ENCODE data around the gene MYO1E. TPM values are rescaled to one million over a fixed set of nuclear protein-coding genes. Genes with fewer than 3 reads are reported as not detected.
"Not testable (repeated sequence)": the region's sequence is repeated elsewhere in the genome, so short reads cannot be mapped to it uniquely, and the experiment has no call there.

MYO1E gene
- total RNA-seq, 1 donor from 2014 or later = 23.6 TPM

- intact Hi-C loops (cut with micrococcal nuclease) = no loop called here
- Histone ChIP-seq H3K27ac (replicated peaks) (no peak overlapping the region), H3K4me3 (no peak overlapping the region), H3K36me3 (no peaks in the 10 kb centered on the region), H3K27me3 (ENCODE audit: low read depth) (no peaks in the 10 kb centered on the region), H3K9me3 (replicated peaks) (no peaks in the 10 kb centered on the region), H3K4me1 (no peaks in the 10 kb centered on the region)
- no peak for DNase-seq
- TF ChIP-seq, protein P1, sequence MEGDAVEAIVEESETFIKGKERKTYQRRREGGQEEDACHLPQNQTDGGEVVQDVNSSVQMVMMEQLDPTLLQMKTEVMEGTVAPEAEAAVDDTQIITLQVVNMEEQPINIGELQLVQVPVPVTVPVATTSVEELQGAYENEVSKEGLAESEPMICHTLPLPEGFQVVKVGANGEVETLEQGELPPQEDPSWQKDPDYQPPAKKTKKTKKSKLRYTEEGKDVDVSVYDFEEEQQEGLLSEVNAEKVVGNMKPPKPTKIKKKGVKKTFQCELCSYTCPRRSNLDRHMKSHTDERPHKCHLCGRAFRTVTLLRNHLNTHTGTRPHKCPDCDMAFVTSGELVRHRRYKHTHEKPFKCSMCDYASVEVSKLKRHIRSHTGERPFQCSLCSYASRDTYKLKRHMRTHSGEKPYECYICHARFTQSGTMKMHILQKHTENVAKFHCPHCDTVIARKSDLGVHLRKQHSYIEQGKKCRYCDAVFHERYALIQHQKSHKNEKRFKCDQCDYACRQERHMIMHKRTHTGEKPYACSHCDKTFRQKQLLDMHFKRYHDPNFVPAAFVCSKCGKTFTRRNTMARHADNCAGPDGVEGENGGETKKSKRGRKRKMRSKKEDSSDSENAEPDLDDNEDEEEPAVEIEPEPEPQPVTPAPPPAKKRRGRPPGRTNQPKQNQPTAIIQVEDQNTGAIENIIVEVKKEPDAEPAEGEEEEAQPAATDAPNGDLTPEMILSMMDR (IDR thresholded peaks at IDR 0.05; ENCODE audit: borderline replicate concordance) = no peak
Observed at GRCh38 chr15:59283717-59284391, 88.8 kb downstream of the MYO1E start.

DNA sequence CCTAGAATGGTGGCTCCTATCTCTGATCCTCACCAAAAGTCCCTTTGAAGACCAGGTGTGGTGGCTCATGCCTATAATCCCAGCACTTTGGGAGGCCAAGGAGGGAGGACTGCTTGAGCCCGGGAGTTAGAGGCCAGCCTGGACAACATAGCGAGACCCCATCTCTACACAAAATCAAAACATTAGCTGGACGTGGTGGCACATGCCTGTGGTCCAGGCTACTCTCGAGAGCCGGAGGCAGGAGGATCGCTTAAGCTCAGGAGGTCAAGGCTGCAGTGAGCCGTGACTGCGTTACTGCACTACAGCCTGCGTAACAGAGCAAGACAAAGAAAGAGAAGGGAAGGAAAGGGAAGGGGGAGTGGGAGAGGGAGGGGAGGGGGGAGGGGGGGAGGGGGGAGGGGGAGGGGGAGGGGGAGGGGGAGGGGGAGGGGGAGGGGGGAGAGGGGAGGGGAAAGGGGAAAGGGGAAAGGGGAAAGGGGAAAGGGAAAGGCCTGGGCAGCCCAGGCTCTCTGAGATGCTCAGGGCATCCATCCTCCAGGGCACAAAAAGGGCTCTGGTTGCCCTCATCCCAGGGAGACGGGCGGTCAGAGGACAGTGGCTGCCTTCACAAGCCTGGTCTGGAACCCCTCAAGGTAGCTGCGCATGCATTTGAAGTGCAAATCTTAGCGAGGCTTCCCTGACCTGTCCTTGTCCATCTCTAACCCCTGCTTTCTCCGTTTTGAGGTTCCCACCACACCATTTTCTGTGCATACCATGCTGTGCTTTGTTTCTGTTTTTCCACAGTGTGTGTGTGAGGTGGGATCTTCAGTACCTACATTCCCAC is 89.9 kb downstream of the MYO1E start:
- TF ChIP-seq, protein P1 (IDR thresholded peaks at IDR 0.05; ENCODE audit: borderline replicate concordance) = no peak
- intact Hi-C loops (cut with micrococcal nuclease) = no loop called here

GRCh38 chr15:59281699-59282098 is 91.0 kb downstream of the MYO1E start:
- H3K27ac ChIP-seq (replicated peaks) = no peak overlapping the region
- intact Hi-C loops (cut with micrococcal nuclease) = no loop called here
- TF ChIP-seq, protein P1 (IDR thresholded peaks at IDR 0.05; ENCODE audit: borderline replicate concordance) = no peak

More for the DNA sequence above, 89.9 kb downstream of the MYO1E start:
- Histone ChIP-seq H3K27ac (replicated peaks) (no peak overlapping the region), H3K36me3 (no peaks in the 10 kb centered on the region), H3K4me3 (no peak overlapping the region), H3K4me1 (peaks cover 6% of the 10 kb centered on the region), H3K9me3 (replicated peaks) (no peaks in the 10 kb centered on the region), H3K27me3 (ENCODE audit: low read depth) (no peaks in the 10 kb centered on the region)
- no peak for DNase-seq

DNA sequence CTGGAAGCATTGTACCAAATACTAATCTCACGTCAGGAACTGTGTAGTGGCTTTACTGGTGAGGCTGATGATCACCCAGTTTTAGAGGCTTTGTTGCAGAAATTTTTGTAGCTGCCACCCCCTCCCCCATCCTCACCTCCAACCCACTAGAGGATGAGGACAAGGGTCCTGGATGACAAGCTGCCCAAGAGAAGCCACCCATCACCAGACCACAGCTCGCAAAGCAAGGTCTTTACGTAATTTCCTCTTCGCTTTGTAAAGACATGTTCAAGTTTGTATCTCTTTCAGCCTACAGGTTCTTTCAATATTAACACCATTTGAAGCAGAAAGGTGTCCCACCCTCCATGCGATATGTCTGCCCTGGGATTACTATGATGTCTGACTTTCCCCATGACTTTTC is 91.8 kb downstream of the MYO1E start:
- TF ChIP-seq, protein P1 (IDR thresholded peaks at IDR 0.05; ENCODE audit: borderline replicate concordance) = no peak
- H3K27ac ChIP-seq (replicated peaks) = no peak overlapping the region
- no peak overlapping the region for H3K4me3 ChIP-seq
- no peaks in the 10 kb centered on the region for H3K9me3 ChIP-seq (replicated peaks)
- peaks cover 13% of the 10 kb centered on the region for H3K4me1 ChIP-seq
- intact Hi-C loops (cut with micrococcal nuclease) = no loop called here
- H3K36me3 ChIP-seq = no peaks in the 10 kb centered on the region
- no peaks in the 10 kb centered on the region for H3K27me3 ChIP-seq (ENCODE audit: low read depth)
- no peak for DNase-seq

More at GRCh38 chr15:59281699-59282098, 91.0 kb downstream of the MYO1E start:
- Histone ChIP-seq H3K27me3 (ENCODE audit: low read depth) (no peaks in the 10 kb centered on the region), H3K4me1 (peaks cover 13% of the 10 kb centered on the region), H3K36me3 (no peaks in the 10 kb centered on the region), H3K9me3 (replicated peaks) (no peaks in the 10 kb centered on the region), H3K4me3 (no peak overlapping the region)
- no peak for DNase-seq

DNA sequence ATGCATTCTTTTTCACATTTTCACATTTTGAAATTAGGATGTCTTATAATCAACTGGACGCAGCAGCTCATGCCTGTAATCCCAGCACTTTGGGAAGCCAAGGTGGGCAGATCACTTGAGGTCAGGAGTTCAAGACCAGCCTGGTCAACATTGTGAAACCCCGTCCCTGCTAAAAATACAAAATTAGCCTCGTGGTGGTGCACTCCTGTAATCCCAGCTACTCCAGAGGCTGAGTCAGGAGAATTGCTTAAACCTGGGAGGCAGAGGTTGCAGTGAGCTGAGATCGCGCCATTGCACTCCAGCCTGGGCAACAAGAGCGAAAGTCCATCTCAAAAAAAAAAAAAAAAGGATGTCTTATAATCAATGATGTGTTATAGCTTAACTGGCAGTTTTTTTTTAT is 92.4 kb downstream of the MYO1E start:
- DNase-seq; H3K36me3 ChIP-seq; H3K9me3 ChIP-seq (replicated peaks); H3K4me3 ChIP-seq; H3K27me3 ChIP-seq (ENCODE audit: low read depth); H3K27ac ChIP-seq (replicated peaks); intact Hi-C loops (cut with micrococcal nuclease): not testable (repeated sequence)
- H3K4me1 ChIP-seq = peaks cover 13% of the 10 kb centered on the region

DNA sequence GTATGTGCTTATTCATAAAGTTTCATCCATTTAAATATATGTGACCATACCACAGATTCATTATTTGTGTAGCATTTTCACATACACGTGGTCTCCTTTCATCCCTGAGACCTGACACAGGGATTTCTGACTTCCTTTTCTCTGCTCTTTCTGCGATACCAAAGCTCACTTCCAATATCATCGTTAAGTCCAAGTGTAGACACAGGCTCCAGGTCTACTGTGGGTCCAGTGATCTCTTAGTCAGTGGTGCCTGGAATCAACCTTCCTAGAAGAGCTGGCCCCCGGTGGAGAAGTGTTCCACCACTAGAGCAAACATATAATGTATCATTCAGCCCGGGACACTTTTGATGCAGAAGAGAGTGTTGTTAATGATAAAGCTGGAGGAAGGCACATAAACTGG is 93.6 kb downstream of the MYO1E start:
- H3K27ac ChIP-seq (replicated peaks) = no peak overlapping the region
- TF ChIP-seq, protein P1 (IDR thresholded peaks at IDR 0.05; ENCODE audit: borderline replicate concordance) = no peak
- DNase-seq = no peak
- no peaks in the 10 kb centered on the region for H3K9me3 ChIP-seq (replicated peaks)
- intact Hi-C loops (cut with micrococcal nuclease) = no loop called here
- H3K36me3 ChIP-seq = no peaks in the 10 kb centered on the region
- H3K27me3 ChIP-seq (ENCODE audit: low read depth) = no peaks in the 10 kb centered on the region
- H3K4me3 ChIP-seq = no peak overlapping the region
- peaks cover 13% of the 10 kb centered on the region for H3K4me1 ChIP-seq
